IMR-90 (cell line): ENCODE data around the gene ELL. TPM values are rescaled to one million over a fixed set of nuclear protein-coding genes. Genes with fewer than 3 reads are reported as not detected.

Experiments used
- ATAC-seq: fragments of 200-7000 bp; cut with Tn5 transposase; 2 replicates; pipeline ENCODE4 v1.9.1; 2020; ENCODE audit warnings: low read depth, mild to moderate bottlenecking, moderate library complexity
- BruUV-seq: library from RNA; stranded (reverse); fragments of 400-500 nt; replicated peaks from 2 replicates; lab custom pipeline; 2021; lab: Mats Ljungman, UMichigan
- CTCF ChIA-PET: fragments of 300-600 bp; formaldehyde crosslinking; extraction: SDS; loops from one replicate; lab custom pipeline; 2021; ENCODE audit warnings: antibody characterized with exemption; lab: Yijun Ruan, JAX
- POLR2A ChIA-PET: fragments of 300-600 bp; sonication (Branson Sonifier 250); formaldehyde crosslinking; loops from one replicate; lab custom pipeline; 2022; ENCODE audit warnings: antibody characterized with exemption; ENCODE audit not compliant: unreplicated experiment; lab: Charles Lee
- DNase-seq: peaks from one replicate; pipeline ENCODE4 v3.0.0; 2013
- H2AFZ ChIP-seq: replicated peaks from 2 replicates; pipeline ENCODE3; 2013; ENCODE audit warnings: low read length, mild to moderate bottlenecking; ENCODE audit not compliant: poor library complexity
- H2AK5ac ChIP-seq: 2 replicates; pipeline ENCODE4 v1.6.1; 2013; ENCODE audit warnings: low read depth, low read length, inconsistent platforms
- H2AK9ac ChIP-seq: replicated peaks from 2 replicates; pipeline ENCODE3; 2013; ENCODE audit warnings: mild to moderate bottlenecking, low read depth, low read length, moderate library complexity; ENCODE audit not compliant: poor library complexity
- H2BK120ac ChIP-seq: 2 replicates; pipeline ENCODE4 v1.6.1; 2013; ENCODE audit warnings: low read depth, low read length, inconsistent platforms
- H2BK15ac ChIP-seq: 3 replicates; pipeline ENCODE4 v1.6.1; 2013; ENCODE audit warnings: low read depth, low read length, inconsistent platforms
- H2BK20ac ChIP-seq: 2 replicates; pipeline ENCODE4 v1.6.1; 2013; ENCODE audit warnings: low read depth, mild to moderate bottlenecking, inconsistent platforms, low read length, moderate library complexity
- H2BK5ac ChIP-seq: 2 replicates; pipeline ENCODE4 v1.6.1; 2013; ENCODE audit warnings: mild to moderate bottlenecking, low read depth, low read length, inconsistent platforms; ENCODE audit not compliant: poor library complexity, severe bottlenecking
- H3K14ac ChIP-seq: replicated peaks from 2 replicates; pipeline ENCODE4 v1.6.1; 2013; ENCODE audit warnings: low read depth, low read length, inconsistent platforms
- H3K18ac ChIP-seq: 2 replicates; pipeline ENCODE4 v1.6.1; 2013; ENCODE audit warnings: low read depth, low read length, control low read depth
- H3K23ac ChIP-seq: 2 replicates; pipeline ENCODE4 v1.6.1; 2013; ENCODE audit warnings: low read depth, low read length, inconsistent platforms
- H3K27ac ChIP-seq: 2 replicates; pipeline ENCODE4 v1.5.1; 2013; ENCODE audit warnings: mild to moderate bottlenecking, control low read depth, low read length; ENCODE audit not compliant: insufficient read depth
- H3K27me3 ChIP-seq: 2 replicates; pipeline ENCODE4 v1.6.1; 2013; ENCODE audit warnings: low read length; ENCODE audit not compliant: control insufficient read depth, insufficient read depth
- H3K36me3 ChIP-seq: 2 replicates; pipeline ENCODE4 v1.6.1; 2013; ENCODE audit warnings: low read length, mixed read lengths; ENCODE audit not compliant: control insufficient read depth, insufficient read depth
- H3K4ac ChIP-seq: 2 replicates; pipeline ENCODE4 v1.6.1; 2013; ENCODE audit warnings: low read depth, low read length, inconsistent platforms
- H3K4me1 ChIP-seq: 2 replicates; pipeline ENCODE4 v1.6.1; 2013; ENCODE audit warnings: low read length, mixed read lengths; ENCODE audit not compliant: control insufficient read depth, insufficient read depth
- H3K4me2 ChIP-seq: 2 replicates; pipeline ENCODE4 v1.6.1; 2013; ENCODE audit warnings: low read depth, mild to moderate bottlenecking, control low read depth, low read length, moderate library complexity
- H3K4me3 ChIP-seq: 2 replicates; pipeline ENCODE4 v1.5.1; 2013; ENCODE audit warnings: low read depth, mild to moderate bottlenecking, control low read depth, low read length, moderate library complexity; ENCODE audit not compliant: insufficient read depth
- H3K56ac ChIP-seq: 2 replicates; pipeline ENCODE4 v1.6.1; 2013; ENCODE audit warnings: low read length, inconsistent platforms; ENCODE audit not compliant: insufficient read depth; ENCODE audit errors: extremely low read depth
- H3K79me1 ChIP-seq, 2 experiments: 2 replicates each; pipeline ENCODE4 v1.6.1; 2013; ENCODE audit warnings: low read length in 2 of 2, inconsistent platforms in 1 of 2, low read depth in 1 of 2
- H3K9ac ChIP-seq: 2 replicates; pipeline ENCODE4 v1.6.1; 2013; ENCODE audit warnings: low read depth, low read length, control low read depth
- H3K9me1 ChIP-seq: 2 replicates; pipeline ENCODE4 v1.6.1; 2013; ENCODE audit warnings: low read length, inconsistent platforms; ENCODE audit not compliant: insufficient read depth
- H3K9me3 ChIP-seq: 2 replicates; pipeline ENCODE4 v1.6.1; 2013; ENCODE audit warnings: low read length; ENCODE audit not compliant: control insufficient read depth, insufficient read depth
- H4K20me1 ChIP-seq: 2 replicates; pipeline ENCODE4 v1.6.1; 2013; ENCODE audit warnings: low read length, inconsistent platforms; ENCODE audit not compliant: insufficient read depth
- H4K5ac ChIP-seq: 2 replicates; pipeline ENCODE4 v1.6.1; 2013; ENCODE audit warnings: mild to moderate bottlenecking, low read depth, low read length, control low read depth
- H4K8ac ChIP-seq, 2 experiments: 2 replicates each; pipeline ENCODE4 v1.6.1; 2013; ENCODE audit warnings: low read depth in 2 of 2, low read length in 2 of 2, control low read depth in 1 of 2, inconsistent platforms in 1 of 2
- H4K91ac ChIP-seq: 2 replicates; pipeline ENCODE4 v1.6.1; 2013; ENCODE audit warnings: low read depth, low read length, inconsistent platforms; ENCODE audit not compliant: insufficient read depth
- BHLHE40 ChIP-seq: fragments of 150-350 bp; IDR thresholded peaks from 2 replicates; pipeline ENCODE4 v1.6.1; 2016; ENCODE audit warnings: mild to moderate bottlenecking, low read depth, low read length
- CEBPB ChIP-seq: IDR thresholded peaks from 2 replicates; pipeline ENCODE4 v1.6.1; 2012; ENCODE audit warnings: low read depth, low read length, improper control_type of control experiment
- CHD1 ChIP-seq: IDR thresholded peaks from 2 replicates; pipeline ENCODE4 v1.6.1; 2012; ENCODE audit warnings: low read depth, low read length, improper control_type of control experiment
- CTCF ChIP-seq: conservative IDR thresholded peaks from 2 replicates; pipeline ENCODE4 v1.5.1; 2012; ENCODE audit warnings: mild to moderate bottlenecking, low read depth, low read length, improper control_type of control experiment
- ELK1 ChIP-seq: fragments of 150-350 bp; IDR thresholded peaks from 2 replicates; pipeline ENCODE4 v1.6.1; 2016; ENCODE audit warnings: low read depth, mild to moderate bottlenecking, low read length, moderate library complexity, borderline replicate concordance
- FOS ChIP-seq: fragments of 150-350 bp; IDR thresholded peaks from 2 replicates; pipeline ENCODE4 v1.6.1; 2016; ENCODE audit warnings: low read depth, low read length
- MAFK ChIP-seq: IDR thresholded peaks from 2 replicates; pipeline ENCODE4 v1.6.1; 2012; ENCODE audit warnings: low read depth, low read length, improper control_type of control experiment
- MAZ ChIP-seq: IDR thresholded peaks from 2 replicates; pipeline ENCODE4 v1.6.1; 2012; ENCODE audit warnings: low read depth, mild to moderate bottlenecking, low read length, improper control_type of control experiment, moderate library complexity, borderline replicate concordance
- MXI1 ChIP-seq: IDR thresholded peaks from 2 replicates; pipeline ENCODE4 v1.6.1; 2012; ENCODE audit warnings: low read depth, mild to moderate bottlenecking, low read length, moderate library complexity, borderline replicate concordance
- NFE2L2 ChIP-seq: fragments of 150-350 bp; IDR thresholded peaks from 2 replicates; pipeline ENCODE4 v1.6.1; 2016; ENCODE audit warnings: low read depth, mild to moderate bottlenecking, low read length
- RAD21 ChIP-seq: IDR thresholded peaks from 2 replicates; pipeline ENCODE4 v1.6.1; 2012; ENCODE audit warnings: low read length, improper control_type of control experiment
- RCOR1 ChIP-seq: IDR thresholded peaks from 2 replicates; pipeline ENCODE4 v1.6.1; 2012; ENCODE audit warnings: mild to moderate bottlenecking, low read length, improper control_type of control experiment; ENCODE audit not compliant: insufficient replicate concordance
- SMC3 ChIP-seq: fragments of 150-350 bp; IDR thresholded peaks from 2 replicates; pipeline ENCODE4 v1.6.1; 2016; ENCODE audit warnings: low read depth, mild to moderate bottlenecking, antibody characterized with exemption, low read length, moderate library complexity
- USF2 ChIP-seq: fragments of 150-350 bp; IDR thresholded peaks from 2 replicates; pipeline ENCODE4 v1.6.1; 2017; ENCODE audit warnings: mild to moderate bottlenecking, antibody characterized with exemption, low read length, low read depth
- WGBS, 2 experiments: methylation state at CpG; one replicate each; pipeline versions ENCODE4 v1.1.5 to v1.1.7; 2013; ENCODE audit warnings: missing lambda C conversion rate in 2 of 2; ENCODE audit not compliant: insufficient read length in 1 of 2; ENCODE audit errors: extremely low coverage in 2 of 2; 5-methylcytosine and 5-hydroxymethylcytosine counted together
- dilution Hi-C: fragments of 300-500 bp; cut with HindIII; formaldehyde crosslinking; loops from one replicate; pipeline ENCODE4 v1.14.3; 2018; ENCODE audit warnings: low sequenced_read_pairs; ENCODE audit not compliant: unreplicated experiment
- in situ Hi-C: fragments of 300-500 bp; cut with MboI; formaldehyde crosslinking; loops from 3 replicates; pipeline ENCODE4 v1.14.3; 2019; ENCODE audit warnings: low sequenced_read_pairs, inconsistent platforms, mixed read lengths
- intact Hi-C: fragments of 100-400 bp; cut with micrococcal nuclease; formaldehyde crosslinking; loops from 2 replicates; pipeline ENCODE4 v1.10.0; 2022
- polyA plus RNA-seq, 3 experiments: library from polyadenylated mRNA; depleted of rRNA; stranded (reverse); fragments of >200 nt; gene quantifications; 2 replicates each; pipeline ENCODE4 v1.2.3, GENCODE V29; 2012; ENCODE audit warnings: low replicate concordance in 1 of 3
- total RNA-seq: library from RNA; depleted of rRNA; stranded (reverse); fragments of >200 nt; gene quantifications from 2 replicates; pipeline ENCODE4 v1.2.3, GENCODE V29; 2012

The ELL gene
- total and polyA plus RNA-seq, 2 of the 4 experiments (the other 2 are of a cell fraction) = 6.3 to 13.1 TPM

- Histone ChIP-seq H3K18ac (no peak overlapping the region), H3K56ac (no peak overlapping the region), H3K4me3 (no peak overlapping the region), H3K27me3 (no peaks in the 10 kb centered on the region), H2AFZ (no peak overlapping the region), H2AK5ac (no peak overlapping the region), H2BK5ac (no peak overlapping the region), H3K23ac (no peak overlapping the region), H3K9ac (no peak overlapping the region), H2AK9ac (no peak overlapping the region), H4K8ac (no peak overlapping the region), H4K5ac (no peak overlapping the region), H3K27ac (no peak overlapping the region), H3K4me1 (no peaks in the 10 kb centered on the region), H3K4ac (no peak overlapping the region), H3K9me1 (peaks cover 4% of the 10 kb centered on the region; the same call in 1 of the 2 replicates), H3K36me3 (peaks cover 38% of the 10 kb centered on the region), H4K20me1 (no peaks in the 10 kb centered on the region), H3K79me1 (peaks cover 3 to 19% of the 10 kb centered on the region in 2 experiments; a peak in 2 of 4 replicates), H2BK120ac (no peak overlapping the region), H3K4me2 (no peak overlapping the region), H3K14ac (no peak overlapping the region), H2BK15ac (no peak overlapping the region), H4K91ac (no peak overlapping the region), H2BK20ac (no peak overlapping the region), H3K9me3 (no peaks in the 10 kb centered on the region)
- DNase-seq (no peak), ATAC-seq (no peak)
- ChIA-PET CTCF (interaction anchor here (0.6 kb wide), 1 partner anchor 360 kb away, joined by 4 read pairs; no protein-coding TSS in a partner anchor), POLR2A (no interaction called here)
- in situ Hi-C loops (no loop called here), dilution Hi-C loops (no loop called here), intact Hi-C loops (no loop called here)
- BruUV-seq = no TSS peak
- WGBS, 2 experiments = no CpG with 5 or more reads among the region's 9 CpGs
- TF ChIP-seq USF2 (no peak), BHLHE40 (no peak), MAZ (no peak), RAD21 (no peak), CTCF (no peak), NFE2L2 (no peak), FOS (no peak), CEBPB (no peak), MXI1 (no peak), RCOR1 (no peak), ELK1 (no peak), CHD1 (no peak), SMC3 (no peak), MAFK (no peak)
Measured at GRCh38 chr19:18531485-18531884, 9.6 kb upstream of the ELL start.
